ENCODE results near the gene SOWAHA. TPM values are rescaled to one million over a fixed set of nuclear protein-coding genes. Genes with fewer than 3 reads are reported as not detected.

Gene SOWAHA
- total and polyA plus RNA-seq, 11 donors: 0.03 to 0.50 (median 0.24) TPM; not detected in 6

DNA sequence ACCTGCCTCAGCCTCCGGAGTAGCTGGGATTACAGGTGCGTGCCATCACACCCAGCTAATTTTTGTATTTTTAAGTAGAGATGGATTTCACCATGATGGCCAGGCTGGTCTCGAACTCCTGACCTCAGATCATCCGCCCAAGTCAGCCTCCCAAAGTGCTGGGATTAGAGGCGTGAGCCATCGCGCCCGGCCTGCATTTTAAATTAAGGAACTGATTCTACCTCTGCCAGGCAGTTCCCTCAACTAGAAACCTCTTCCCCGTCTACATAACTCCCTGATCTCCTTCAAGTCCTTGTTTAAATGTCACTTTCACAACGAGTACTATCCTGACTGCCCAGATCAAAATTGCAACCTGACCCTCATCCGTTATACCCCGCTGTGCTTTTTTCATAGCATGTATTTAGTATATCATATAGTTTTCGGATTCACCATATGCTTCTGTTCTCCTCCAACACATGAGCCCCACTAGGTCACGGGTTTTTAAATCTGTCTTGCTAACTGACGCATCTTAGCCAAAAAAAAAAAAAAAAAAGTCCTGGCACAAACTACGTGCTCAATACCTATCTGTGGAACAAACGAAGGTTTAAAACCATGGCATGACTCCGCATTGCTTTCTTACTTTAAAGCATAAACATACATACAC, 858 bp upstream of the SOWAHA start:
- no peak for TF ChIP-seq POLR2A (IDR thresholded peaks at IDR 0.05)
- TF ChIP-seq, protein P1, sequence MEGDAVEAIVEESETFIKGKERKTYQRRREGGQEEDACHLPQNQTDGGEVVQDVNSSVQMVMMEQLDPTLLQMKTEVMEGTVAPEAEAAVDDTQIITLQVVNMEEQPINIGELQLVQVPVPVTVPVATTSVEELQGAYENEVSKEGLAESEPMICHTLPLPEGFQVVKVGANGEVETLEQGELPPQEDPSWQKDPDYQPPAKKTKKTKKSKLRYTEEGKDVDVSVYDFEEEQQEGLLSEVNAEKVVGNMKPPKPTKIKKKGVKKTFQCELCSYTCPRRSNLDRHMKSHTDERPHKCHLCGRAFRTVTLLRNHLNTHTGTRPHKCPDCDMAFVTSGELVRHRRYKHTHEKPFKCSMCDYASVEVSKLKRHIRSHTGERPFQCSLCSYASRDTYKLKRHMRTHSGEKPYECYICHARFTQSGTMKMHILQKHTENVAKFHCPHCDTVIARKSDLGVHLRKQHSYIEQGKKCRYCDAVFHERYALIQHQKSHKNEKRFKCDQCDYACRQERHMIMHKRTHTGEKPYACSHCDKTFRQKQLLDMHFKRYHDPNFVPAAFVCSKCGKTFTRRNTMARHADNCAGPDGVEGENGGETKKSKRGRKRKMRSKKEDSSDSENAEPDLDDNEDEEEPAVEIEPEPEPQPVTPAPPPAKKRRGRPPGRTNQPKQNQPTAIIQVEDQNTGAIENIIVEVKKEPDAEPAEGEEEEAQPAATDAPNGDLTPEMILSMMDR (IDR thresholded peaks at IDR 0.05): no peak
- Histone ChIP-seq H3K27ac (no peak overlapping the region), H3K36me3 (no peaks in the 10 kb centered on the region), H3K9me3 (no peaks in the 10 kb centered on the region), H3K4me3 (peak overlapping the region in 1 of 12 donors; percentile 48), H3K4me1 (peaks cover 0 to 18% (median 3%) of the 10 kb centered on the region in 12 donors), H3K27me3 (peaks cover 20 to 60% (median 33%) of the 10 kb centered on the region in 9 donors)
- no peak for ATAC-seq
- DNase-seq: peak in 1 of 5 donors; percentile 29
- intact Hi-C loops (cut with DNase I): loop anchor here in 5 of 10 donors (5.0 to 10.0 kb wide), 5 partner anchors 35 to 437 kb away; partner anchors contain the start of gene SEPTIN8 (in 1 of the 5)
- 52 to 70% (median 57%) methylated on average over 18 of the region's 18 CpGs for WGBS, 4 donors

DNA sequence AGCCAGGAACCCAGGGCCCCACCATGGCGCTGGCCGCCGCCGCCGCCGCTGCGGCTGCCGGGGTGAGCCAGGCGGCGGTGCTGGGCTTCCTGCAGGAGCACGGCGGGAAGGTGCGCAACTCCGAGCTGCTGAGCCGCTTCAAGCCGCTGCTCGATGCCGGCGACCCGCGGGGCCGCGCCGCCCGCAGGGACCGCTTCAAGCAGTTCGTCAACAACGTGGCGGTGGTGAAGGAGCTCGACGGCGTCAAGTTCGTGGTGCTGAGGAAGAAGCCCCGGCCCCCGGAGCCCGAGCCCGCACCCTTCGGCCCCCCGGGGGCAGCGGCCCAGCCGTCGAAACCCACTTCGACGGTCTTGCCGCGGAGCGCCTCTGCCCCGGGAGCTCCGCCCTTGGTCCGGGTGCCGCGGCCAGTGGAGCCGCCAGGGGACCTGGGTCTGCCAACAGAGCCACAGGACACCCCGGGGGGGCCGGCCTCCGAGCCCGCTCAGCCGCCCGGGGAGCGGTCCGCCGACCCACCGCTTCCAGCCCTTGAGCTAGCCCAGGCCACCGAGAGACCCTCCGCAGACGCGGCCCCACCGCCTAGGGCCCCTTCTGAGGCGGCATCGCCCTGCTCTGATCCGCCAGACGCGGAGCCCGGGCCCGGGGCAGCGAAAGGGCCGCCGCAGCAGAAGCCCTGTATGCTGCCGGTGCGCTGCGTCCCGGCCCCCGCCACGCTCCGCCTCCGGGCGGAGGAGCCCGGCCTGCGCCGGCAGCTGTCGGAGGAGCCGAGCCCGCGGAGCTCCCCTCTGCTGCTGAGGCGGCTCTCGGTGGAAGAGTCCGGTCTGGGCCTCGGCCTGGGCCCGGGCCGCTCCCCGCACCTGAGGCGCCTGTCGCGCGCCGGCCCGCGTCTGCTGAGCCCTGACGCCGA, 749 bp downstream of the SOWAHA start:
- peaks cover 0 to 18% (median 3%) of the 10 kb centered on the region in 12 donors for H3K4me1 ChIP-seq
- intact Hi-C loops (cut with DNase I): loop anchor here in 5 of 10 donors (5.0 to 10.0 kb wide), 5 partner anchors 37 to 439 kb away; partner anchors contain the start of gene SEPTIN8 (in 1 of the 5)
- H3K4me3 ChIP-seq: peak overlapping the region; percentile 23 to 52 (median 40)
- H3K27me3 ChIP-seq: peaks cover 20 to 59% (median 33%) of the 10 kb centered on the region in 9 donors
- no peak overlapping the region for H3K27ac ChIP-seq
- TF ChIP-seq, protein P1 (IDR thresholded peaks at IDR 0.05): no peak
- WGBS, 4 donors: 2 to 8% (median 4%) methylated on average over 23 to 110 of the region's 110 CpGs
- peak in 2 of 5 donors; percentile 31 to 65 for DNase-seq
- H3K9me3 ChIP-seq: no peaks in the 10 kb centered on the region
- no peaks in the 10 kb centered on the region for H3K36me3 ChIP-seq
- ATAC-seq: peak in 3 of 4 donors; percentile 20 to 80 (median 59)

DNA sequence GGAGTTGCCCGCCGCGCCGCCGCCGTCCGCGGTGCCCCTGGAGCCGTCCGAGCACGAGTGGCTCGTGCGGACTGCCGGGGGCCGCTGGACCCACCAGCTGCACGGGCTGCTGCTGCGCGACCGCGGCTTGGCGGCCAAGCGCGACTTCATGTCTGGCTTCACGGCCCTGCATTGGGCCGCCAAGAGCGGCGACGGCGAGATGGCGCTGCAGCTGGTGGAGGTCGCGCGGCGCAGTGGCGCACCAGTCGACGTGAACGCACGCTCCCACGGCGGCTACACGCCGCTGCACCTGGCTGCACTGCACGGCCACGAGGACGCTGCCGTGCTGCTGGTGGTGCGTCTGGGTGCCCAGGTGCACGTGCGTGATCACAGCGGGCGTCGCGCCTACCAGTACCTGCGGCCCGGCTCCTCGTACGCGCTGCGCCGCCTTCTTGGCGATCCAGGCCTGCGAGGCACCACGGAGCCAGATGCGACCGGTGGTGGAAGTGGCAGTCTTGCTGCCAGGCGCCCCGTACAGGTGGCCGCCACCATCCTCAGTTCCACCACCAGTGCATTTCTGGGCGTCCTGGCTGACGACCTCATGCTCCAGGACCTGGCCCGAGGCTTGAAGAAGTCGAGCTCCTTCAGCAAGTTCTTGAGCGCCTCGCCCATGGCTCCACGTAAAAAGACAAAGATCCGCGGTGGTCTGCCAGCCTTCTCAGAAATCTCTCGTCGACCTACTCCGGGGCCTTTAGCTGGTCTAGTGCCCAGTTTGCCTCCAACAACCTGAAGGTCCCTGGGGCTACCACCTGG, 1.6 kb downstream of the SOWAHA start:
- no peaks in the 10 kb centered on the region for H3K9me3 ChIP-seq
- ATAC-seq (peak in 1 of 4 donors; percentile 42), DNase-seq (no peak)
- intact Hi-C loops (cut with DNase I): loop anchor here in 8 of 10 donors (5.0 to 10.0 kb wide), 7 partner anchors 37 to 440 kb away; partner anchors contain the start of gene SEPTIN8 (in 3 of the 8)
- TF ChIP-seq POLR2A (IDR thresholded peaks at IDR 0.05): no peak
- TF ChIP-seq, protein P1 (IDR thresholded peaks at IDR 0.05): no peak
- peaks cover 20 to 62% (median 33%) of the 10 kb centered on the region in 9 donors for H3K27me3 ChIP-seq
- peak overlapping the region in 10 of 12 donors; percentile 31 to 52 (median 42) for H3K4me3 ChIP-seq
- H3K4me1 ChIP-seq: peaks cover 0 to 21% (median 4%) of the 10 kb centered on the region in 12 donors
- H3K36me3 ChIP-seq: no peaks in the 10 kb centered on the region
- 49 to 98% (median 61%) methylated on average over 10 to 81 of the region's 81 CpGs for WGBS, 4 donors
- H3K27ac ChIP-seq: no peak overlapping the region

Measured in heart left ventricle (tissue), 16 donors.